GM19395 (cell line): ENCODE data around the gene RAB31.

Experiments
- ATAC-seq: cut with Tn5 transposase; IDR thresholded peaks from one replicate; pipeline ENCODE4 v1.9.1; 2021; ENCODE audit warnings: mild to moderate bottlenecking, moderate library complexity; ENCODE audit not compliant: unreplicated experiment

The RAB31 gene

GRCh38 chr18:9814431-9814830 is 106.3 kb downstream of the RAB31 start:
- no peak for ATAC-seq

GRCh38 chr18:9817286-9817685 is 109.2 kb downstream of the RAB31 start:
- ATAC-seq: no peak

DNA sequence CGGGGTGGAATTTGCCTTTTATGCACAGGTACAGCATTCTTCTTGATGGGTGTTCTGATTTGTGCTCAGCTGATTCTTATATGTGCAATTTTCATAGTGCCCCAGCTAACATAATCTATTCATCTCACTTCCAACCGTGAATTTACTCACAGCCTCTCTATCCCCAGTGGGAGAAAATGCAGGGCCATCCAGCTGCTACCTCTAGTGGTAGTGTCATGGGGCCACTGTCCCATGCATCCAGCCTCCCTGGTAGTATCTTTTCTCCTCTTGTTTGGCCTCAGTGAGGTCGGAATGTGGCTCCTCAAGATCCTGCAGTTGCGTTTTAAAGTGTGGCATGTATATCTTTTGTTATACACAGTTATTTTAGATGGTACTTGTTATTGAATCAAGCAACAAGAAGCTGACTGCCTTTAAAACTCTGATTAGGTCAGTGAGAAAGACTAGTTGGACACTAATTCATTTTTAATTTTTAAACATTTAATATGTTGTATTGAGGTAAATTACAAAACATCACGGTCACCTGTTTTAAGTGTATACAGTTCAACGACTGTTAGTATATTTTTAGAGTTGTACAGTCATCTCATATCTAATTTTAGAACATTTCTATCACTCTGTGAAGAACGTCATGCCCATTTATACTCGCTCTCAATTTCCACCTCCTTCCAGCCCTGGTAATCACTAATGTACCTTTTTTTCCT is 109.8 kb downstream of the RAB31 start:
- no peak for ATAC-seq

GRCh38 chr18:9818423-9818734 is 110.3 kb downstream of the RAB31 start:
- ATAC-seq: no peak

DNA sequence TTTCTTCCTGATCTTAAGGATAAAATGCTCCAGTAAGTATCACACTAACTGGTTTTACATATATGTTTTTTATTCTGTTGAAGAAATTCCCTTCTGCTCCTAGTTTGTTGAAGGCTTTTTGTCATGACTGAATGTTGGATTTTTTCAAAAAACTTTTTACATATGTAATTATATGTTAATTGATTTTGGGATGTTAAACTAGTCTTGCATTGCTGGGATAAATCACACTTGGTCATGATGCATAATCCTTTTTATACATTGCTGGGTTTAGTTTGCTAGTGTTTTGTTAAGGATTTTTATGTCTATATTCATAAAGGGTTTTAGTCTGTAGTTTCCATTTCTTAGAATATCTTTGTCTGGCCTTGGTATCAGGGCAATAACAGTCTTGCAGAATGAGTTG is 112.0 kb downstream of the RAB31 start:
- ATAC-seq: no peak

DNA sequence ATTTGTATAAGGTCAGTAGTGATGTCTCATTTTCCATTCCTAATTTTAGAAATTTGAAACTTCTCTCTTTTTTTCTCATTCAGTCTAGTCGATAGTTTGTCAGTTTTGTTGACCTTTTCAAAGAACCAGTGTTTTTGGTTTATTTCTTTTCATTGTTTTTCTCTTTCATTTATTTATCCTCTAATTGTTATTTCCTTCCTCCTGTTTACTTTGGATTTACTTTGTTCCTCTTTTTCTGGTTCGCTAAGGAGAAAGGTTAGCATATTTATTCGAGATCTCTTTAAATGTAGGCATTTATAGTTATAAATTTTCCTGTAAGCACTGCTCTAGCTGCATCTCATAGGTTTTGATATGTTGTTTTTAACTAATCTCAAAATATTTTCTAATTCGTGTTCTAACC is 112.6 kb downstream of the RAB31 start:
- ATAC-seq: no peak

GRCh38 chr18:9822587-9823185 is 114.6 kb downstream of the RAB31 start:
- no peak for ATAC-seq

GRCh38 chr18:9823805-9824473 is 115.8 kb downstream of the RAB31 start:
- ATAC-seq: no peak

DNA sequence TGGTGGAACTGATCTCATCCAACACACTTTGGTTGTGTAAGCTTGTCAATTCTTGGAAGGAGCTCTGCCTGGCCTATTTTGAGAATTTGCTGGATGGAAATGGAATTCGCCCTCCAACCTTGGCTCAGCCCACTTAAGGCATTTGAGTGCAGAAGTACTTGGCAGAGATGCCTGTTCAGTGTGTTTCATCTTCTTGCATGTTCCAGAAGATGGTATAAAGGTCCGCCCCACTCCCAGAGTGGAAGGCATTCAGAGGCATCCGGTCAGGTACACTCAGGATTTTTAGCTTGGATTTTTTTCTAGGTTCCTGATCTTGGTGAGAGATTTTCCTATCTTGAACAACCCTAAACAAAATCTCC is 116.4 kb downstream of the RAB31 start:
- no peak for ATAC-seq

DNA sequence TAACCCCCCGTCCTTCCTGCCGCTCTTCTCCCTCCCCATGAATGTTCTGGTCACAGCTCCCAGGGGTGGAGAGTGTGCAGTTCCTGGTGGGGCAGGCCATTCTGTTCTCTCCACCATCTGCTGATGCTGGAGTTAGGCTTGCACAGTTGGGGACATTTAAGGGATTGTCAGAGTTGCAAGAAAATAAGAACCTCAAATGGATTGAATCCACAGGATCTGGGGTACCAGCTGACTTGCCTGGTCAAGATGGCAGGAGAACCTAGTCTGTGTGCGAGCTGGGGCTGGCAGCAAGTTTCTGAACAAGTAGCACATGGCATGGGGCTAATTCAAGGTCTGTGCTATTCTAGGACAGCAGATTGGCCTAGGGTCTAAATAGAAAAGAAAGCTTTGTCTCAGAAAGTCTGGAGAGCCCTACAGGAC is 116.9 kb downstream of the RAB31 start:
- no peak for ATAC-seq

DNA sequence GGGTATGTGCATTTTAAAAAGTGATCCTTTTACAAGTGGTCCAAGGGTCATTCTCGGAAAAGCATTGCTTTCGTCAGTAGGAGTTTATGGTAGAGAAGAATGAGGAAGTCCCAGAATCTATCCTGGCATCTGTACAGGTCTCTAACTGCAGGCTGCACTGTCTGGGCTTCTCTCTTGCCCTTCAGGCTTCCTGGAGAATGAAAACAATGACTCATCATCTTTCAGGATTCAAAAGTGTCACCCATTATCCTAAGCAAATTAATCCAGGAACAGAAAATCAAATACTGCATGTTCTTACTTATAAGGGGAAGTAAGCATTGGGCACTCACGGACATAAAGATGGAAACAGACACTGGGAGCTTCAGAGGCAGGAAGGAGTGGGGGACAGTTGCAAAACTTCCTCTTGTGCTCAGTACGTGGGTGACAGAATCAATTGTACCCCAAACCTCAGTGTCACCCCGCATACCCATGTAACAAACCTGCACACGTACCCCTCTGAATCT is 117.5 kb downstream of the RAB31 start:
- ATAC-seq: no peak

- no peak for ATAC-seq
These were observed 118.6 kb downstream of the RAB31 start for GRCh38 chr18:9826685-9827084.

- ATAC-seq: no peak
These were observed 119.2 kb downstream of the RAB31 start for GRCh38 chr18:9827211-9827792.

DNA sequence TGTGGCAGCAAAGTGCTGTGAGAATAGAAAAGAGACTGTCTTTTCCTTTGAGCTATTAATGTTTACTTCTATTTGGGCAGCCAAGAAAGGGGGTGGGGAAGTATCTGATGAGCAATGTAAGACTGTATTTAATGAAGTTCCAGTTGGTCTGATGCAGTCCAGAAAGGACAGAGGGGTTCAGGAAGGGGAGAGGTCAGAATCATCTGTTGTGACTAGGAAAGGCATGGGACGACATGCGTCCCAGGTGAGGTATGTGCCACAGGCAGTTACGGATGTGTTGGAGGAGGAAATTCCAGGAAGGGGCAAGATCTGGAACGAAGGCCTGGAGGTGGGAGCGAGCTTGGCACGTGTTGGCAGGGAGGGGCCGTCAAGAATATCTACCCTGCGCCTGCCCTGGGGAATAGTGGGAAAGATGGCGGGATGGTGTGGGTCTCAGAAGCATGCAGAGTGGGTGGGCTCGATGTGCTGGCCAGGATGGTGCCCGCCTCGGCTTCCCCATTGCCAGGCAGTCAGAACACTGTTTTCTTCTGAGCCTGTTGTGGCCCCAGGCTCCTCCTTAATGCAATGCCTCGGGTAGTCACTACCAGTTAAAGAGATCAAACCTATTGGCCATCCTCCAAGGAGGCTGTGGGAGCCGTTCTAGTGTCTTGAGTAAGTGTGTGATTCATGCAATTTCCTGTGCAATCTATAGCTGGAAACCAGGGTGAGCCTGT is 119.8 kb downstream of the RAB31 start:
- ATAC-seq: no peak

GRCh38 chr18:9828506-9829396 is 120.7 kb downstream of the RAB31 start:
- ATAC-seq: no peak

DNA sequence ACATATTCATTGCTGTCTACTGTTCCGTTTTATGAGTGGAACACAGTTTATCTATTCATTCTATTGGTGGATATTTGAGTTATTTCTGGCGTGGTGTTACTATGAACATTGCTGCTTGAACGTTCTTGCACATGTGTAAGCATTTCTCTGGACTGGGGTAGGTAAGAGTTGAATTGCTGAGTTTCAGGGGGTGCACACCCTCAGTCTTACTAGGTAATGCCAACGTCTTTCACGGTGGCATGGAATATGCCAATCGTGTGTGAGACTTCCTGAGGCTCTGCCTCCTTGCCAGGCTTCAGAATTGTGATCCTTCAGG is 121.3 kb downstream of the RAB31 start:
- ATAC-seq: no peak

DNA sequence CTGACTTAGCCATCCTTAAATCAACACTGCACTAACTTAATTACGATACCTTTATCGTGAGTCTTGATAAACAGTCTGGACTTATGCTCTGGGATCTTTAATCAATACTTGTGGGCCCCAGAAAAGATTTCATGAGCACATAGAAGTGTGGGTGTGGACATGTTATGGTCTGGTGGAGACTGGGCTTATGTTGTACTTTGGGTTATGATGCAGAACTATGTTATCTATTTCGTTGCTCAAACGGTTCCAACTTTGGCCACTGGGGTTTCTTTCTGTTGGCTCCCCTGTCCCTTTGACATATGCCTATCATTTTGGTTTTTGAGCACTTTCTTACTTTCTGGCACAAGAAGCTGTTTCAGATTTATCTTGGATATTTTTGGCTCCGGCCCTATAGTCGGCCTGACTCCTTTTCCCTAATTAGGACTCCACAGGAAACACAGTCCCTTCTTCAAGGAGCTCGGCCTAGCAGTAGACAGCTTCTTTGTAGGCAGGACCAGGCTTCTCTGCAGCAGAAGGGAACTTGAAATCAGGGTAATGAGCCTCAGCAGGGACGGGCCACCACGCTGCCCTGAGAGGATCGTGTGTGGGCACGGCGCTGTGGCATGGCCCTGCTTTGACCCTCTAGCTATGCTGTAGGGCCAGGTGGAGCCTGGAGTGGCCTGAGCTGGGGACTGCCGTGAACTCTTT is 123.1 kb downstream of the RAB31 start:
- ATAC-seq: no peak

DNA sequence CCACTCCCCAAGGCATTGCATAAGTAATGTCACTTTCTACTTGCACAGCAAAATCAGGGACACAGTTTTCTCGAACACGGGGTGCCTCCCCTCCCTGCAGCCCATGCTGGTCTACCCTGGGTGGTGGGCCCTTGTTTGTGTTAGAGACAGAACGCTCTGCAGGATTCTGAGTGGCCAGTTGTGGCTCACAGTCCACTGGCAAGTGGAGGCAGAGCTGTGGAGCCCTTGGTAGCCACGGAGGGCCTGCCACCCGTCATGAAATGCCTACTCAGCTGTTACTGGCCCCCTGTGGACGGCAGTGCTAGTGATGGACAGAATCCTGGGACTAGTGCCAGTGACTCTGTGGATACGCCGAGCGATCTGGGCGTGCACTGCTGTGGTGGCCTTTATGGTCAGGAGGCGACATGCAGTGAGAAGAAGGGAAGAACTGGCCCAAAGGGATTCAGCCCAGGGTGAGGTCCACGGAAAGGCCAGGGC is 123.7 kb downstream of the RAB31 start:
- ATAC-seq: no peak

GRCh38 chr18:9832871-9833270 is 124.8 kb downstream of the RAB31 start:
- no peak for ATAC-seq

- no peak for ATAC-seq
These were observed 126.5 kb downstream of the RAB31 start for GRCh38 chr18:9834551-9834950.
